HG02973 (cell line): ENCODE results near the gene APBA1.

Experiments used
- ATAC-seq: cut with Tn5 transposase; IDR thresholded peaks from one replicate; pipeline ENCODE4 v1.9.1; 2021; ENCODE audit warnings: moderate library complexity; ENCODE audit not compliant: unreplicated experiment

Gene APBA1

GRCh38 chr9:69379270-69379982, 292.7 kb downstream of the APBA1 start:
- no peak for ATAC-seq

- no peak for ATAC-seq
These were observed 294.2 kb downstream of the APBA1 start for GRCh38 chr9:69377981-69378380.
